Smooth muscle cell of the umbilical artery (primary cell): ENCODE results near the gene PAGE2B. TPM values are rescaled to one million over a fixed set of nuclear protein-coding genes. Genes with fewer than 3 reads are reported as not detected.

Experiments used
- total RNA-seq: library from RNA; depleted of rRNA; stranded (reverse); fragments of >200 nt; gene quantifications from 2 replicates; pipeline ENCODE4 v1.2.3, GENCODE V29; 2014

PAGE2B gene, protein sequence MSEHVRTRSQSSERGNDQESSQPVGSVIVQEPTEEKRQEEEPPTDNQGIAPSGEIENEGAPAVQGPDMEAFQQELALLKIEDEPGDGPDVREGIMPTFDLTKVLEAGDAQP
- total RNA-seq, result not detected in 2 replicates

DNA sequence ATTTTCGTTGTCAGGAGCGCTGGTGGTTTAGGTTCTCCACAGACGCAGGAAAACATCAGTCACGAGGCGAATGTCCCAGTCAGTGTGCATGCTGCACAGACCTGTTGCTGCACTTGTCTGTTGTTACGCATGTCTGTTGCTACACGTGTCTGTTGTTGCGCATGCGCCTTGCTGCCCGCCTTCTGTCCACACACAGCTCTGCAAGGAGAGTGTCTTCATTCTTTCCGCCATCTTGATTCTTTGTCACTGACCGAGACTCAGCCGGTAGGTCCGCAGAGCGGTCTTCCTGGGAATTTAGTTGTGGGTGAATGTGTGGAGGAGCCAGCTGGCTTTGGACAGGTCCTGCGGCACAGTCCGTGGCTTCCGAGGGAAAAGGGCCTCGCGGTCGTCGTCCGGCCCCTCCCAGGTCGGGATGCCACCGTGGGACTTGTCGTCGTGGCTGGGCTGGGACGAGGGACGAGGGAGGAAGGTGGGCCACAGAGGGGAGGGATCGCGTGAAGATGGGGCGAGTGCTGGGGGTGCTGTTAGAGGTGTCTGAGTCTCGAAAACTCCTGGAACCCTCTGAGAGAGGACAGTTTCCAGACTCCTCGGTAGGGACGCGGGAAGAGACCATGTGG, at the start of gene PAGE2B:
Gene PAGE2B (plus strand): TSS at position 180 of the 617 bp plus-strand sequence. CDS start 1,012 bp downstream, outside the sequence.

DNA sequence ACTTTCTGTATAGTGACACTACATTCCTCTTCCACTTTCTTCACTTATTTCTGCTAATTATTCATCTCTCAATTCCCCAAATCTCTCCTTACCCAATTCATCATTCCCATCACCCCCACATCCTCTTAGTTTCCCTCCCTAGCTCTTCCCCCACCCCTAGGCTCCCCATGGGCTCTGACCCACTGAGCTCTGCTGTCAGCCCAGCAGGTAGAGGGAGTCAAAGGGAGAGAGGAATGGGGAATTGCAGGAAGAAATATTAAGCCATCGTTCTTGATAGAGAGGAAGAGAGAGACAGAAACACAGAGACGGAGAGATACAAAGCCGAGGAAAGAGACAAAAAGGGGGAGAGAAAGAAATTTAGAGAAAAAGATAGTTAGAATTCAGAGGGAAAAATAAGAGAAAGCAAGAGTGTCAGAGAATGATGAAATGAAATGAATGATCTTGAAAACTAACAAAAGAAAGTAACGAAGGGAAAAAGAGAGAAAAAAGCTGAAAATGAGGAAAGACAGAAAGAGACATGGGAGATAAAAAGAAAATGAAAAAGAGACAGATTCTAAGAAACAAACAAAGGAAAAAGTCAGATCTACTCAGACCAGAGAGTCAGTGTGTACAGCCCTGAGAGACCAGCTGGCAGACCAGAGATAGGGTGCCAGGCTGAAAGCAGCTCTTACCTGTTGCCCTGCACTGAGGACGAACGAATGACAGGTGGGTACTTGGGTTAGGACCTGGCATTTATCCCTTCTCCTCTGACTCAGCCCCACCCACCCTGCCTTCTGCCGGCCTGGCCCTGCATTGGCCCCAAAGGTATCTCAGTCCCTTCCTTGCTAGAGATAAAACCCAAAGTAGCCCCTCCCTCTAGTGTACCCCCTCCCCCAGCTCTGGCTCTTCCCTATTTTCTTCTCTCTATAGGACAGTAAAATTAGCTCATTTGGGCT, 44.3 kb upstream of the PAGE2B start, which contains the start of gene ALAS2:
Gene ALAS2 (minus strand): TSS at position 707 of the 935 bp plus-strand sequence. CDS start 4,977 bp downstream, outside the sequence.

DNA sequence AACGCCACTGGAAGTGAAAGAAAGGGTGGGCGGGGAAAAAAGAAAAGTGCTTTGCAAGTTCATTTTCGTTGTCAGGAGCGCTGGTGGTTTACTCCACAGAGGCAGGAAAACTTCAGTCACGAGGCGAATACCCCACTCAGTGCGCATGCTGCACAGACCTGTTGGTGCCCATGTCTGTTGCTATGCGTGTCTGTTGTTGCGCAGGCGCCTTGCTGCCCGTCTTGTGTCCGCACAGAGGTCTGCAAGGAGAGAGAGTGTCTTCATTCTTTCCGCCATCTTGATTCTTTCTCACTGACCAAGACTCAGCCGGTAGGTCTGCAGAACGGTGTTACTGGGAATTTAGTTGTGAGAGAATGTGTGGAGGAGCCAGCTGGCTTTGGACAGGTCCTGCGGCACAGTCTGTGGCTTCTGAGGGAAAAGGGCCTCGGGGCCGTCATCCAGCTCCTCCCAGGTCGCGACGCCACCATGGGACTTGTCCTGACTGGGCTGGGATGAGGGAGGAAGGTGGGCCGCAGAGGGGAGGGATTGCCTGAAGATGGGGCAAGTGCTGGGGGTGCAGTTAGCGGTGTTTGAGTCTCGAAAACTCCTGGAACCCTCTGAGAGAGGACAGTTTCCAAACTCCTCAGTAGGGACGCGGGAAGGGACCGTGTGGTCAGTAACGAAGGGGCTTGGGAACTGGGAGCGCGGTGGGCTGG, 14.1 kb downstream of the PAGE2B start, which contains the start of gene PAGE2:
Gene PAGE2 (plus strand): TSS at position 224 of the 695 bp plus-strand sequence. CDS start 1,003 bp downstream, outside the sequence.

Other genes with a start within 250 kb of the PAGE2B start
- 26.7 and 30.3 TPM in 2 replicates for gene TRO, start 154.2 kb upstream of the PAGE2B start, total RNA-seq
- under 0.01 TPM in 1 of 2 replicates, not detected in the other for gene PFKFB1, start 80.8 kb upstream of the PAGE2B start, total RNA-seq
- gene APEX2, start 74.7 kb upstream of the PAGE2B start, total RNA-seq, result 5.6 and 7.6 TPM in 2 replicates
- gene ALAS2, start 44.1 kb upstream of the PAGE2B start, total RNA-seq, result not detected in 2 replicates
- gene PAGE2, start 14.0 kb downstream of the PAGE2B start, total RNA-seq, result not detected in 2 replicates
- not detected in 2 replicates for gene PAGE5, start 145.3 kb downstream of the PAGE2B start, total RNA-seq
- not detected in 2 replicates for gene PAGE3, start 189.9 kb downstream of the PAGE2B start, total RNA-seq